Peyer's patch (tissue), 4 donors: ENCODE measurements around the gene SIRT5.

ENCODE experiments used
- POLR2A ChIP-seq, 2 donors: fragments of 450-650 bp; IDR thresholded peaks; one replicate each; pipeline ENCODE4 v1.5.1; 2017; ENCODE audit warnings: antibody characterized with exemption in 2 of 2, mild to moderate bottlenecking in 2 of 2, moderate library complexity in 2 of 2
- TF ChIP-seq, protein P1 (sequence below), 6 experiments: fragments of 450-650 bp in 4 of 6; fragments of 200-600 bp in 2 of 6; sonication (generic) in 1 of 6; IDR thresholded peaks; one replicate each; pipeline ENCODE4 v1.5.1; 2017 to 2019; ENCODE audit warnings: antibody characterized with exemption in 6 of 6, mild to moderate bottlenecking in 3 of 6, moderate library complexity in 1 of 6

DNA sequence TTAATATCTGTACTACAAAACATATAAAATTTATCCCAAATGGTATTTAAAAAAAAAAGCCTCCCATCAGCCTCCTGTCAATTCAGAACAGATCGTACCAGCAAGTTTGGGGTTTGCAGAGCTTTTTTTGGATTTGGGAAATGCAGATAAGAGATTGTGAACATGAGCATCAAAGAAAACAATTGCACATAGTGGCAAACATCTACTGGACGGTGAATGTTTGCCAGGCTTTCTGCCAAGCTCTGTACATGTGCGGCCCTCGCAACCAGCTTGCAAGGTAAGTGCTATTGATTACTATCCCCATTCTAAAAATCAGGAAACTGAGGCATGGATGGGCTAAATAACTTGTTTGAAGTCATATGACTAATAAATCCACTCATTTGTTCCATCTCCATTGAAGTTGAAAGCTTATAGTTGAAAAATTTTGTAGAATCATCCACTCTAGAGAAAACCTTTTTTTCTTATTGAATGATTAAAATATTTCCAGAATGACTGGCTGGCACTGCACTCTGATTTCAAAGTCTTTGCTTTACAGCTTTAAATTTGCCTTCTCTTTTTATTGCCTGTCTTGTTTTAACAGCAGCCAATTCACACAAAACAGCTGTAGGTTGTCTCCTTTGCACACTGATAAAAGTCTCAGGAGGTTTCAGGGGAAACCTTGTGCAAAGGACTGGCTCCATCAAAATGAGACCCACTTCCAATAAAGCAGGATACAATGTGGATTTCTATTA is 37.4 kb upstream of the SIRT5 start:
- TF ChIP-seq, protein P1, sequence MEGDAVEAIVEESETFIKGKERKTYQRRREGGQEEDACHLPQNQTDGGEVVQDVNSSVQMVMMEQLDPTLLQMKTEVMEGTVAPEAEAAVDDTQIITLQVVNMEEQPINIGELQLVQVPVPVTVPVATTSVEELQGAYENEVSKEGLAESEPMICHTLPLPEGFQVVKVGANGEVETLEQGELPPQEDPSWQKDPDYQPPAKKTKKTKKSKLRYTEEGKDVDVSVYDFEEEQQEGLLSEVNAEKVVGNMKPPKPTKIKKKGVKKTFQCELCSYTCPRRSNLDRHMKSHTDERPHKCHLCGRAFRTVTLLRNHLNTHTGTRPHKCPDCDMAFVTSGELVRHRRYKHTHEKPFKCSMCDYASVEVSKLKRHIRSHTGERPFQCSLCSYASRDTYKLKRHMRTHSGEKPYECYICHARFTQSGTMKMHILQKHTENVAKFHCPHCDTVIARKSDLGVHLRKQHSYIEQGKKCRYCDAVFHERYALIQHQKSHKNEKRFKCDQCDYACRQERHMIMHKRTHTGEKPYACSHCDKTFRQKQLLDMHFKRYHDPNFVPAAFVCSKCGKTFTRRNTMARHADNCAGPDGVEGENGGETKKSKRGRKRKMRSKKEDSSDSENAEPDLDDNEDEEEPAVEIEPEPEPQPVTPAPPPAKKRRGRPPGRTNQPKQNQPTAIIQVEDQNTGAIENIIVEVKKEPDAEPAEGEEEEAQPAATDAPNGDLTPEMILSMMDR (IDR thresholded peaks at IDR 0.05), result no peak
- TF ChIP-seq POLR2A (IDR thresholded peaks at IDR 0.05), result no peak
